K562 (cell line): ENCODE data around the gene ATCAY. TPM values are rescaled to one million over a fixed set of nuclear protein-coding genes. Genes with fewer than 3 reads are reported as not detected.
"Not testable (repeated sequence)": the region's sequence is repeated elsewhere in the genome, so short reads cannot be mapped to it uniquely, and the experiment has no call there.

Experiments used
- ATAC-seq: fragments of 200-7000 bp; cut with Tn5 transposase; 3 replicates; pipeline ENCODE4 v1.9.1; 2020; ENCODE audit warnings: moderate library complexity
- BruUV-seq: library from RNA; stranded (reverse); fragments of 400-500 nt; replicated peaks from 2 replicates; lab custom pipeline; 2021; lab: Mats Ljungman, UMichigan
- CTCF ChIA-PET: fragments of 300-600 bp; formaldehyde crosslinking; extraction: SDS; loops from one replicate; lab custom pipeline; 2021; ENCODE audit warnings: low intra/inter-chr PET ratio; lab: Yijun Ruan, JAX
- POLR2A ChIA-PET: fragments of 300-600, 350-650 bp; sonication (Branson Sonifier 250); formaldehyde crosslinking; extraction: SDS; loops from one replicate; lab custom pipeline; 2021; ENCODE audit warnings: antibody characterized with exemption, inconsistent platforms; lab: Yijun Ruan, JAX
- DNase-seq, 4 experiments: peaks; one replicate each; pipeline versions ENCODE4 v3.0.0 to v3.0.0-alpha.2; 2011 to 2018; ENCODE audit warnings: low spot score in 3 of 4, mixed read lengths in 3 of 4; ENCODE audit errors: extremely low read depth in 1 of 4
- FAIRE-seq: peaks from 2 replicates; lab custom pipeline; 2011; peaks lifted over from hg19 to GRCh38; lab: Jason Lieb, UNC
- H2AFZ ChIP-seq: 2 replicates; pipeline ENCODE4 v1.6.0; 2011; ENCODE audit warnings: low read depth, low read length, control low read depth, inconsistent platforms
- H3K27ac ChIP-seq: fragments of 200-600 bp; 3 replicates; pipeline ENCODE4 v1.8.0; 2011; ENCODE audit warnings: low read depth, mild to moderate bottlenecking, control low read depth, inconsistent platforms, low read length, moderate library complexity, mixed read lengths; ENCODE audit errors: extremely low read depth
- H3K27me3 ChIP-seq, 2 experiments: fragments of 300-600 bp in 1 of 2; 2 replicates in 1 of 2; 3 replicates in 1 of 2; pipeline versions ENCODE4 v1.6.0 to v1.8.0; 2011; ENCODE audit warnings: inconsistent platforms in 2 of 2, low read length in 2 of 2, mild to moderate bottlenecking in 1 of 2, mixed read lengths in 1 of 2, moderate library complexity in 1 of 2; ENCODE audit not compliant: control insufficient read depth in 2 of 2, insufficient read depth in 2 of 2
- H3K36me3 ChIP-seq: fragments of 300-600 bp; 3 replicates; pipeline ENCODE4 v1.8.0; 2011; ENCODE audit warnings: mild to moderate bottlenecking, low read length, inconsistent platforms; ENCODE audit not compliant: control insufficient read depth, insufficient read depth
- H3K4me1 ChIP-seq, 2 experiments: fragments of 200-600 bp in 1 of 2; replicated peaks in 1 of 2; 2 replicates in 1 of 2; 3 replicates in 1 of 2; pipeline versions ENCODE4 v1.5.1 to v1.8.0; 2011; ENCODE audit warnings: inconsistent platforms in 2 of 2, low read length in 2 of 2, mild to moderate bottlenecking in 1 of 2, mixed read lengths in 1 of 2, moderate library complexity in 1 of 2; ENCODE audit not compliant: control insufficient read depth in 2 of 2, insufficient read depth in 2 of 2
- H3K4me2 ChIP-seq: 2 replicates; pipeline ENCODE4 v1.6.1; 2011; ENCODE audit warnings: low read length, control low read depth, inconsistent platforms, mixed read lengths; ENCODE audit not compliant: insufficient read depth
- H3K4me3 ChIP-seq: fragments of 200-600 bp; sonication (generic), shearing (Covaris generic); 2 replicates; pipeline ENCODE4 v1.5.1; 2016; ENCODE audit warnings: control low read depth, inconsistent platforms
- H3K79me2 ChIP-seq: fragments of 200-600 bp; 3 replicates; pipeline ENCODE4 v1.8.0; 2011; ENCODE audit warnings: low read length, inconsistent platforms; ENCODE audit not compliant: control insufficient read depth, insufficient read depth
- H3K9ac ChIP-seq, 2 experiments: 2 replicates each; pipeline versions ENCODE4 v1.6.0 to v1.6.1; 2011; ENCODE audit warnings: low read depth in 2 of 2, low read length in 2 of 2, control low read depth in 1 of 2, inconsistent platforms in 1 of 2, mild to moderate bottlenecking in 1 of 2, mixed read lengths in 1 of 2; ENCODE audit not compliant: insufficient read depth in 1 of 2
- H3K9me1 ChIP-seq: one replicate; pipeline ENCODE4 v1.6.0; 2011; ENCODE audit warnings: inconsistent platforms, mild to moderate bottlenecking, low read length, moderate library complexity; ENCODE audit not compliant: control insufficient read depth, insufficient read depth
- H3K9me3 ChIP-seq: replicated peaks from 2 replicates; pipeline ENCODE4 v1.5.1; 2011; ENCODE audit warnings: low read depth, low read length, inconsistent platforms; ENCODE audit not compliant: control insufficient read depth, insufficient read depth
- H4K20me1 ChIP-seq: replicated peaks from 2 replicates; pipeline ENCODE4 v1.6.1; 2011; ENCODE audit warnings: low read length, inconsistent platforms, mixed read lengths; ENCODE audit not compliant: control insufficient read depth, insufficient read depth
- RBM25 ChIP-seq: fragments of 200-400 bp; formaldehyde crosslinking; IDR thresholded peaks from 2 replicates; pipeline ENCODE4 v1.6.1; 2018; ENCODE audit warnings: low read length, low read depth, moderate library complexity; ENCODE audit not compliant: severe bottlenecking
- TBP ChIP-seq: optimal IDR thresholded peaks from 2 replicates; pipeline ENCODE3; 2011; ENCODE audit warnings: low read depth, low read length, improper control_type of control experiment
- ZFP36 ChIP-seq: fragments of 150-350 bp; IDR thresholded peaks from 2 replicates; pipeline ENCODE4 v1.6.1; 2018; ENCODE audit warnings: low read length, low read depth; ENCODE audit not compliant: partially characterized antibody
- ZNF121 ChIP-seq: sonication (generic); formaldehyde crosslinking; conservative IDR thresholded peaks from 2 replicates; pipeline ENCODE4 v1.8.0; 2022; ENCODE audit warnings: missing genetic modification reagents
- WGBS: fragments of 100-300 bp; shearing (Covaris generic); methylation state at CpG from one replicate; pipeline ENCODE4 v1.1.6; 2016; ENCODE audit warnings: low coverage, mixed read lengths; ENCODE audit not compliant: insufficient coverage; ENCODE audit errors: missing lambda C conversion rate; 5-methylcytosine and 5-hydroxymethylcytosine counted together
- in situ Hi-C: fragments of 300-500 bp; cut with MboI; formaldehyde crosslinking; loops from 4 replicates; pipeline ENCODE4 v1.15.0; 2018; ENCODE audit warnings: inconsistent platforms, mixed read lengths
- intact Hi-C: fragments of 100-400 bp; cut with micrococcal nuclease; formaldehyde crosslinking; loops from 2 replicates; pipeline ENCODE4 v1.14.2; 2022
- polyA plus RNA-seq, 8 experiments: library from polyadenylated mRNA; depleted of rRNA in 4 of 8; stranded (reverse) in 5 of 8; unstranded in 3 of 8; fragments of >200 nt; fragmentation: Nextera tagmentation in 2 of 8; fragmentation: Illumina TruSeq in 1 of 8; extraction: Ambion mirVana in 2 of 8; extraction: Trizol in 1 of 8; gene quantifications; 2 replicates each; pipeline versions ENCODE4 v1.2.1 to v1.2.3, GENCODE V29; 2011 to 2014; ENCODE audit warnings: inconsistent platforms in 1 of 8, missing spikeins in 1 of 8
- total RNA-seq, 7 experiments: library from RNA; depleted of rRNA in 6 of 7; stranded (reverse); fragments of >200 nt in 6 of 7; fragmentation: Illumina TruSeq in 2 of 7; extraction: Trizol in 2 of 7; gene quantifications; 2 replicates each; pipeline versions ENCODE4 v1.2.1 to v1.2.3, GENCODE V29; 2011 to 2021; ENCODE audit warnings: low replicate concordance in 1 of 7

The ATCAY gene
- total and polyA plus RNA-seq, 9 of the 15 experiments (the other 6 are each of a cell fraction or from before 2014, with no cell fraction given) = not detected

- FAIRE-seq, H3K4me2 ChIP-seq, H3K36me3 ChIP-seq, DNase-seq, BruUV-seq, H3K9me3 ChIP-seq, H4K20me1 ChIP-seq, H3K9me1 ChIP-seq, H3K79me2 ChIP-seq, H3K4me1 ChIP-seq, ATAC-seq, H3K27ac ChIP-seq, intact Hi-C loops, H2AFZ ChIP-seq, in situ Hi-C loops, CTCF ChIA-PET, H3K4me3 ChIP-seq, H3K9ac ChIP-seq: not testable (repeated sequence)
- TF ChIP-seq ZNF121 (CRISPR knock-in tag) (0 out of 2 replicates have a peak, but pooled peaks have one; percentile 1), ZFP36 (peak; percentile 8)
- WGBS = 3% methylated on average over 5 of the region's 5 CpGs
- POLR2A ChIA-PET = interaction anchor here (1.3 kb wide), 1 partner anchor 89 kb away, joined by 4 read pairs; no protein-coding TSS in a partner anchor
- H3K27me3 ChIP-seq = peaks cover 6 to 42% of the 10 kb centered on the region in 2 experiments; a peak in 3 of 5 replicates
Measured at GRCh38 chr19:3894959-3895358, 14.5 kb downstream of the ATCAY start.

- POLR2A ChIA-PET = interaction anchor here (0.9 kb wide), 1 partner anchor 139 kb away, joined by 6 read pairs; no protein-coding TSS in a partner anchor
- BruUV-seq = no TSS peak
- intact Hi-C loops = no loop called here
Measured at GRCh38 chr19:3895788-3896187, 15.3 kb downstream of the ATCAY start.

More at GRCh38 chr19:3895788-3896187, 15.3 kb downstream of the ATCAY start:
- Histone ChIP-seq H3K36me3 (no peaks in the 10 kb centered on the region), H3K9ac (no peak overlapping the region), H3K27me3 (peaks cover 6 to 42% of the 10 kb centered on the region in 2 experiments; a peak in 3 of 5 replicates), H3K4me2 (no peak overlapping the region), H4K20me1 (no peaks in the 10 kb centered on the region), H2AFZ (no peak overlapping the region), H3K4me1 (peaks cover 0 to under 1% of the 10 kb centered on the region in 2 experiments; a peak in 1 of 5 replicates), H3K4me3 (no peak overlapping the region), H3K27ac (no peak overlapping the region), H3K79me2 (no peaks in the 10 kb centered on the region), H3K9me3 (no peaks in the 10 kb centered on the region; the same call in none of the 2 replicates), H3K9me1 (no peaks in the 10 kb centered on the region)
- ATAC-seq (no peak), DNase-seq (no peak), FAIRE-seq (no peak)
- TF ChIP-seq TBP = no peak
- peak; percentile 32 for TF ChIP-seq RBM25
- peak; percentile 96 for TF ChIP-seq ZNF121 (CRISPR knock-in tag)
- CTCF ChIA-PET = no interaction called here
- 3% methylated on average over 5 of the region's 5 CpGs for WGBS
- in situ Hi-C loops = no loop called here
